Hindlimb muscle (tissue), 1 donor: ENCODE results near the gene ENGASE. TPM values are rescaled to one million over a fixed set of nuclear protein-coding genes. Genes with fewer than 3 reads are reported as not detected.
"Not testable (repeated sequence)": the region's sequence is repeated elsewhere in the genome, so short reads cannot be mapped to it uniquely, and the experiment has no call there.

ENCODE experiments used
- DNase-seq: peaks from one replicate; pipeline ENCODE4 v3.0.0-alpha.2; 2013
- polyA plus RNA-seq: library from polyadenylated mRNA; unstranded; fragments of 120-200 nt; gene quantifications from one replicate; pipeline ENCODE4 v1.2.1, GENCODE V29; 2013; ENCODE audit not compliant: insufficient read length

The ENGASE gene, protein sequence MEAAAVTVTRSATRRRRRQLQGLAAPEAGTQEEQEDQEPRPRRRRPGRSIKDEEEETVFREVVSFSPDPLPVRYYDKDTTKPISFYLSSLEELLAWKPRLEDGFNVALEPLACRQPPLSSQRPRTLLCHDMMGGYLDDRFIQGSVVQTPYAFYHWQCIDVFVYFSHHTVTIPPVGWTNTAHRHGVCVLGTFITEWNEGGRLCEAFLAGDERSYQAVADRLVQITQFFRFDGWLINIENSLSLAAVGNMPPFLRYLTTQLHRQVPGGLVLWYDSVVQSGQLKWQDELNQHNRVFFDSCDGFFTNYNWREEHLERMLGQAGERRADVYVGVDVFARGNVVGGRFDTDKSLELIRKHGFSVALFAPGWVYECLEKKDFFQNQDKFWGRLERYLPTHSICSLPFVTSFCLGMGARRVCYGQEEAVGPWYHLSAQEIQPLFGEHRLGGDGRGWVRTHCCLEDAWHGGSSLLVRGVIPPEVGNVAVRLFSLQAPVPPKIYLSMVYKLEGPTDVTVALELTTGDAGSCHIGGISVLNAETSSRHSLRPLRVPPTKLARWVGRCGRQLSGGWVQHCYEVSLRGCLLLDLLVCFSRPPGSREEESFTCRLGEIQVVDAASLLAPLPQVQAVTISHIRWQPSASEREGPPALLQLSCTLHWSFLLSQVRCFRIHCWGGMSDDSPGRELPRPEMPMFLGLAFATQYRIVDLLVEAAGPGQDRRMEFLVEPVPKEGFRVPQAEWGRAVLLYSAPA
- 21.9 TPM for polyA plus RNA-seq

DNA sequence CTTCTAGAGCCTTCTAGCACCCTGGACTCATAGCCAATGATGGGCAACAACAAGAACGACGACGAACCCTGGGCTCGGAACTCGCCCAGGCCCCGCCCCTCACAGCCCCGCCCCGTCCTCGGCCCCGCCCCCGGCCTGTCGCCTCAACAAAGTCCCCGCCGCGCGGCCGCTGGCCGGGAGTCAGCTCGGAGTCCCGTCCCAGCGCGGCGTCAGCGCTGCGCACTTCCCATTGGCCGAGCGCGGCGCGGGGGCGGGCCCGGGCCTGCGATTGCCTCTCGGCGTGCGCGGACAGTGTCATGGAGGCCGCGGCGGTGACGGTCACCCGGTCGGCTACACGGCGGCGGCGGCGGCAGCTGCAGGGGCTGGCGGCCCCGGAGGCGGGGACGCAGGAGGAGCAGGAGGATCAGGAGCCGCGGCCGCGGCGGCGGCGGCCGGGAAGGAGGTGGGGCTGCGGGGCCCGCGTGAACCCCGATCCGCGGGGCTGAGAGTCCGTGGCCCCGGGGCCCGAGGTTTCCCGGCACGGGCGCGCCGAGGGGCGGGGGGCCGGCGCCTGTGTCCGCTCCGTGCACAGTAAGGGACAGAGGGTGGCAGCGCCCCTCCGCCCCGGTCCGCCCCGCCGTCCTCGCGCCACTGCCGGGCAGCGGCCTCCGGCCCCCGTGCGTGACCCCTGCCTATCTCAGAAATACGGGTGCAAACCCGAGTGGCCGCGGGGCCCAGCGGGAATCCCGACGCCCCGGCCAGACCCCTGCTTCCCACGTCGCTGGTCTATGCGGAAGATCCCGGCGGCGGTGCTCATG lies at the start of gene ENGASE:
Gene ENGASE, plus strand, starts transcription at position 176 of the 797 bp plus-strand sequence. Its CDS starts 121 bp downstream, at position 297.
- DNase-seq: peak; percentile 93

DNA sequence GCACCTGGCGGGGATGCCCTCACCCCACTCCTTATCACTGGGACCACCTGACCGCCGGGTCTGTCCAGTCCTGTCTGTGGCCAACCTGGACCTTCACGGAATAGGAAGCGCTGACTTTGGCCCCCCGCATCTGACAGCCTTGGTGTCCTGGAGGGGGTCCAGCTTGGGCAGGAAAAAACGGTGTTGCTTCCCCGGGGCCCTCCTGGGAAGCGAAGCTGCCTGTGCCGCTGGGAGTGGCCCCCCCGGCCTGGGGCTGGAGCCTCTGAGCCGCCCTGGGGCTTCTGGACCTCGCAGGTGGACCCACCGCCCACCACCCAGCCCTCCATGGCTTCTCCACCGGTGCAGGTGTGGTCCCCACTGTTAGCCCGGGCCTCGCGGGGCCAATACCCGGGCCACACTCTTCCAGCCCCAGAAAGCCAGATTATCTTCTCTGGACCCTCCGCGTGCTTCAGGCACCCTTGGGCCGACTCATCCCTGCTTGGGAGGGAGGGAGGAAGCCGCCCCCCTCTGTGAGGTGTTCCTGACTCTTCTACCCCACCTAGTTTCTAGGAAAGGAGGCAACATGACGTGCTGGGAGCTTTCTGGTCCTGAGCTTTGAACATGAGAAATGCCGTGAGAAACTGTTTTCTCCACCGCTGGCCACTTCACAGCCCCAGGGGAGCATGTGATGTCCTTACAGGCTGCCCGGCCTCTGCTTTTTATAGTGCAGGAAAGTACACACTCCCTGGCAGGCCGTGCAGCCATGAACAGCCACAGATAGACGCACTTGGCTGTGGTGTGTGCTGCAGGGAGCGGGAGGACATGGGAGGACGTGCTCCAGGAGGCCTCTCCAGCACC lies 49.5 kb upstream of the ENGASE start:
- DNase-seq: no peak

- DNase-seq: no peak
Measured at GRCh38 chr17:79026376-79027273, 48.0 kb upstream of the ENGASE start.

DNA sequence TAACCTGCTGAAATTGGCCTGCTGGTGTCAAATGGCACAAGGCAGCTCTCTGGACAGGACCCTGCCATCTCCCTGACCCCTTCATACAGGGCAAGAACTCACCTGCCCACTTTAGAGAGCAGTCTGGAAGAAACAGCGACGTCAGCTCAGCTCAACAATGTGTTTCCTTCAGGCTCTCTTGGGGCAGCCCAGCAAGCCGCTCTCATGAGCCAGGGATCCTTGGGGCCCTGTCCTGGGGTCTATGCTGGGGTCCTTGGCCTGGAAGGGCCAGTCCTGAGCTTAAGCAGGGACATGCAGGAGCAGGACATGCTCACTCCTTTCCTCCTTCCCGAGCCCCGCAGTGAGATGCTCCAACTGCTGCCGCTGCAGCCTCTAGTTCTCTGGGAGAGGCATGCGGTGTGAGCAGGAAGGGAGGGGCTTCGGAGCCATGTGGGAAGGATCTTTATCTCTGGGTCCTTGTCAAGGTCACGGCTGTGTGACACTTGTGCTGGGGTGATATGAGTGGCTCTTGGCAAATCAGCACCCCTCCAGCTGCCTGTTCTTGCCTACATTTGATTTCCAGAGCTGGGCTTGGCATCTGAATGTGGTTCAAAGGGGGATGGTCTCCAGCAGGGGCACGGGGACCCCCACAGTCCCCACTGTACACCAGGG lies 47.2 kb upstream of the ENGASE start:
- no peak for DNase-seq

DNA sequence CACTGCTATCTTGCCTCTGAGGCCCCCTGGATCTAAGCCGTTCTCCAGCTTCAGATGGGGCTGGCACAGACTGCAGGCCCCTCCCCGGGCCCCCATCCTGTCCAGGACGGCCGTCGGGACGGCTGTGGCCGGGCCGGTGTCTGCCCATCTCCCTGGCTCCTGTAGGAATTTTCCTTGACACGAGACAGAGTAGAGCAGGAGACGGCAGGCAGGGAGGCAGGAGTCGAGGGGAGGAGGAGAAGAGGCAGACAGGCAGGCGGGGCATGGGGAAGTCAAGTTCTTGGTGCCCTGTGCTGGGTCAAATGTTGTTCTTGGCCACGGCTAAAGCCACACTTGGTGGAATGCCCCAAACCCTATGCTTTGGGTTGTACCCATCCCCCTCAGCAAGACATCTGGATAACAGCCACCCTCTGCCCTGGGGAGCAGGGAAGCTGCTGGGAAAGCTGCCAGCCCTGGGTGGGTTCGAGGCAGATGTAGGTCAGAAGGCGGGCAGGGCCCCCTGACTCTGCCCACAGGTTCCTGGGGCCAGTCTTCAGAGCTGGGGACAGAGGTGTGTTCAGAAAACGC lies 46.6 kb upstream of the ENGASE start:
- peak; percentile 34 for DNase-seq

GRCh38 chr17:79028496-79029326 lies 45.9 kb upstream of the ENGASE start:
- DNase-seq: no peak

DNA sequence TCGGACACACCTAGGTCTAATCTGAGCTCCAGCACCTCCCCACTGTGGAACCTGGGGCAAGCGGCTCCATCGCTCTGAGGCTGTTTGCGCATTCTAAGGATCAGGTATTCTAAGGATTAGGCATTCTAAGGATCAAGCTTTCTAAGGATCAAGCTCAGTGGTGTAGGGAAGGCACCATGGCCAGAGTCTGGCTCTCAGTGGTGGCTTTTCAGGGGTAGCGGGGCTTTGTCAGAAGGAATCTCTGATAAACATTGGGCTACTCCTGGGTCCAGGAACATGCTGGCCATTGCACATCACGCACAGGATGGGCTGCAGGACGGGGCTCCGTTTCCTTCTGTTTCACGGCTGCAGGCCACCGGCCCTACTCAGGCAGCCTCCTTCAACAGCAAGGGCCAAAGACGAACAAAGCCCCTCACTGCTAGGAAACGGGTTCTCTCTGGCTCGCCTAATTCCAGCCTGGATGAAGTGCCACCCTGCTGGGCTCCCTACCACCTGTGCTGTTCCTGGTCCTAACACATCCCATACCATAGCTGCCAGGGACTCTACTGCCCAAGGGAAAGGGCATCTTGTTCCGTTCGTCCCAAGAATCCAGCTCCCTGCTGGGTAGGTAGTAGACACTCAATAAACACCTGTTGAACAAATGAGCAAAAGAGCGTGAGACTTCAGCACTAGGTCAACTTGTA lies 45.2 kb upstream of the ENGASE start:
- DNase-seq: no peak

- DNase-seq: not testable (repeated sequence)
Measured at GRCh38 chr17:79030636-79031035, 44.0 kb upstream of the ENGASE start.

DNA sequence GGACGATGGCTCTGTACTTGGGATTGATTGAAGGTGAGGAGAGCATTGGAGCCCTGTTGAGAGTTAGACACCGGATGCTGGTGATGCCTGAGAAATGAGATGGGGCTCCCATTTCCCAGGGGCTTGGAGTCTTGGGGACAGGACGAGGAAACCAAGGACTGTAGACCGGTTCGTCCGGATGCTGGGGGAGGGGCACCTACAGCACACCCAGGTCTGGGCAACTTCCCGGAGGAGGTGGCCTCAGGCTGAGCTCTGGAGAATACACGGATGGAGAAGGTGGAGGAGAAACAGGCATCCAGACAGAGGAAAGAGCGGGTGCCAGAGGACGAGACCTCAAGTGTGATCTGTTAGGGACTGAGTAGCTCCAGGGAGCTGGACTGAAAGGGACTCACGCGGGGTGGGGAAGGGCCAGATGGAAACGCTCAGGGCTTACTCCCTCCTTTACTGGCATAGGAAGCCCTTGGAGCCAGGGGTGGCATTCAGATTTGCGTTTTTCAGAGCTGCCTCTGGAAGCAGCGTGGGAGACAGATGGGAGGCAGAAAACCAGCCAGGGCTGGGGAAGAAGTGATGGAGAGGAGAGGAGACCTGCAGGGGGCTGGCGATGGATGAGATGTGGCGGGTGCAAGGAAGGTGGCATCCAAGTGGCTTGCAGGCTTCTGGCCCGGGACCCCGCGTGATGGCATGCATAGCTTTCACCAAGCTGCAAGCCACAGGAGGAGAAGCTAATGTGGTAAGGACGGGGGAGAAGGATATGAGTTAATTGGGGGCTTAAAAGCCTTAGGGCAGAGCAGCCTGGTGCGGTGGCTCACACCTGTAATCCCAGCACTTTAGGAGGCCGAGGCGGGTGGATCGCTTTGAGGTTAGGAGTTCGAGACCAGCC lies 42.4 kb upstream of the ENGASE start:
- no peak for DNase-seq

GRCh38 chr17:79033046-79033616 lies 41.5 kb upstream of the ENGASE start:
- DNase-seq: no peak

DNA sequence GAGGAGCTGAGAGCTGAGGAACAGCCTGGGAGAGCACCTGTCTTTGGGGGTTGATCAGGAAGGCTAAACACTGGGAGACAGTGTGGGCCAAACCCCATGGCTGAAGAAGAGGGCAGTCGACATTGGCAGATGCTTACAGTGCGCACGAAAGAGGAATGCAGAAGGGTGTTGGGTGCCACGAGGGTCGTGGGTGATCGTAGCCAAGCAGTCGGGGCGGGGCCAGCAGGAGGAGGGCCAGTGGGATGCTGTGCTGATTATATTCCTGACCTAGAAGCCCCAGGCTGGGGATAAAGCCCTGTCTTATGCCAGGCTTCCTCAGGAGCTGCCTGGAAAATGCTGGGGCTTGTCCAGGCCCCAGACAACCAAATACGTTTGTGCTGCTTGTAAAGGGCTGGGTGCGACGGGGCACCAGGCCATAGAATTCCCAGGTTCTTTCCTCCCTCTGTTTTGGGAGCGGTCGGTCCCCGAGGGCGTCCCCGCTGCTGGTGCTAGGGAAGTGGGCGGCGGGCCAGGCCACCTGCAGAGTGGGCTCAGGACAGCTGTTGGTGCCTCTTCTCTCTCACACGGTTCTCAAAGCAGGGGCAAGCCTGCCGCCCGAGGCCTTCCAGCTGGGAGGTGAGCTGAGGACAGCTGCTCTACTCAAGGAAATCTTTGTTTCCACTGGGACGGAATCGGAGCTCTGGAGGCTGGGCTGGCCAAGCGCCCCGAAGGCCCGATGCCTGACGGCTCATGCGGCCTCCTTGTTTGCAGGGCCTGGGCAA lies 40.7 kb upstream of the ENGASE start:
- no peak for DNase-seq

- DNase-seq: no peak
Measured at GRCh38 chr17:79034931-79035485, 39.6 kb upstream of the ENGASE start.

DNA sequence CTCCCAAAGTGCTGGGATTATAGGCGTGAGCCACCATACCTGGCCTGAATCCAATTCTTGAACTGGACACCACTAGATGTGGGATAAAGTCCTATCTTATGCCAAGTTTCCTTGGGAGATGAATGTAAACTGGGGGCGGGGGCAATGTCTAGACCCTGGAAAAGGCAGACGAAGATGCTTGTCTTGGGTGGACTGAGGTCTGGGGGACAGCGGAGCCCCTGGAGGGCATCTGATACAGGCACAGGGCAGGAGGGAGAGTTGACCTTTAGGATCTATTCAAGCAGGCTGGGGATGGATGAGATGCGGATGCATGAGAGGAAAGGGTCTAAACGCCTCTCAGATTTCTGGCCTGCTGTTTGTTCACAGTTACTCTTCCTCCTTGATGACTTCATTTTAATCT lies 38.9 kb upstream of the ENGASE start:
- no peak for DNase-seq

- DNase-seq: no peak
Measured at GRCh38 chr17:79036181-79036580, 38.4 kb upstream of the ENGASE start.

DNA sequence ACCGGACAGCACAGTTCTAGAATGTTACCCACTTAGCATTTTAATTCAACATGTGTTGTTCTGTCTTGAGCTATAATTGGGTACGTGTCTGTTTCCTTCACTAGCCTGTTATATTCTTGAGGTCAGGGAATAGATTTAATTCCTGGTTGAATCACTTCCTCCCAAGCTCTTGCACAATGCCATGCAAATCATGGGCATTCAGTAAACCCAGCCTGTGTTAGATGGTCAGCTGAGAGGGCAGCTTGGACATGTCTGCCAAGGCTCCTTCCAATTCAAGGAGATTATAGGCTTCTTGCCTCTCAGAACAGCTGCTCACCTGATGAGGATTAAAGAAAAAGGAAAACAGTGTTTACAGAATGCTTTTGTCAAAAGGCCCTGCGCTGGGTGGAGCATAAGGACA lies 38.0 kb upstream of the ENGASE start:
- no peak for DNase-seq

DNA sequence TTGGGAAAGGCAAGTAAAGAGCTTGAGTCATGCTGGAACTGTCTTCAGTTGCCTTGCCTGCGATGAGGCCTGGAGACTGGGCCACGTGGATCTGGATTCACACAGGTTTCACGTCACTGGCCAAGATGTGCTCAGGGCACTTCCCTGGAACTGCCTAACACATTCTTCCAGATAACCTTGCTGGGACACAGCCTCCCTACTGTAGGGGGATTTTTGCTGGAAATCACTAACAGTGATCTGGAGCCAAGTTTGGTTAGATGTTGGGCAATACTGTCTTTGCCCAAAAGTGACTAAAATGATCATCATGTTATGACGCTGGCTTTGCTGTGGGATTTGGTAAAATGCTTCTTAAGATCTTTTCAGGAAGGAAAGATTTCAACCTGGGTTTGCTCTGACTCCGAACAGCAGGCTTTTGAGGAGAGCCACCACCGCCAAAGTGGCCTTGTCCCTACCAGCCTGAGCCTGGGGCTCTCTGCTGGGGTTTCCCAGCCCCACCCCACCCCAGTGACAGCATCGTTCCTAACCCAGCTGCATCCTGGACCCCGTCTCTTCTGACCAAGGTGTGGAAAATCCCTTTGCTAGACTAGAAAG lies 36.0 kb upstream of the ENGASE start:
- no peak for DNase-seq
